Testis (tissue), 2 donors: Measurements from ENCODE around the gene C1QTNF4.
"Not testable (repeated sequence)": the region's sequence is repeated elsewhere in the genome, so short reads cannot be mapped to it uniquely, and the experiment has no call there.

Experiments
- POLR2A ChIP-seq: fragments of 450-650 bp; IDR thresholded peaks from one replicate; pipeline ENCODE4 v1.6.1; 2017; ENCODE audit warnings: antibody characterized with exemption, mild to moderate bottlenecking, moderate library complexity
- TF ChIP-seq, protein P1 (sequence below), 3 experiments: fragments of 450-650 bp in 2 of 3; fragments of 200-600 bp in 1 of 3; sonication (generic) in 1 of 3; IDR thresholded peaks; one replicate each; pipeline ENCODE4 v1.5.1; 2016 to 2019; ENCODE audit warnings: antibody characterized with exemption in 3 of 3, mild to moderate bottlenecking in 2 of 3, moderate library complexity in 1 of 3

DNA sequence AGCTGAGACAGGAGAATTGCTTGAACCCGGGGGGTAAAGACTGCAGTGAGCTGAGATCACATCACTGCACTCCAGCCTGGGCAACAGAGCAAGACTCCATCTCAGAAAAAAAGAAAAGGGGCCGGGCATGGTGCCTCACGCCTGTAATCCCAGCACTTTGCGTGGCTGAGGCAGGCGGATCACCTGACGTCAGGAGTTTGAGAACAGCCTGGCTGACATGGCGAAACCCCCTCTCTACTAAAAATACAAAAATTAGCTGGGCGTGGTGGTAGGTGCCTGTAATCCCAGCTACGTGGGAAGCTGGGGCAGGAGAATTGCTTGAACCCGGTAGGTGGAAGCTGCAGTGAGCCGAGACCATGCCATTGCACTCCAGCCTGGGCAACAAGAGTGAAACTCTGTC, 42.1 kb upstream of the C1QTNF4 start:
- TF ChIP-seq, protein P1, sequence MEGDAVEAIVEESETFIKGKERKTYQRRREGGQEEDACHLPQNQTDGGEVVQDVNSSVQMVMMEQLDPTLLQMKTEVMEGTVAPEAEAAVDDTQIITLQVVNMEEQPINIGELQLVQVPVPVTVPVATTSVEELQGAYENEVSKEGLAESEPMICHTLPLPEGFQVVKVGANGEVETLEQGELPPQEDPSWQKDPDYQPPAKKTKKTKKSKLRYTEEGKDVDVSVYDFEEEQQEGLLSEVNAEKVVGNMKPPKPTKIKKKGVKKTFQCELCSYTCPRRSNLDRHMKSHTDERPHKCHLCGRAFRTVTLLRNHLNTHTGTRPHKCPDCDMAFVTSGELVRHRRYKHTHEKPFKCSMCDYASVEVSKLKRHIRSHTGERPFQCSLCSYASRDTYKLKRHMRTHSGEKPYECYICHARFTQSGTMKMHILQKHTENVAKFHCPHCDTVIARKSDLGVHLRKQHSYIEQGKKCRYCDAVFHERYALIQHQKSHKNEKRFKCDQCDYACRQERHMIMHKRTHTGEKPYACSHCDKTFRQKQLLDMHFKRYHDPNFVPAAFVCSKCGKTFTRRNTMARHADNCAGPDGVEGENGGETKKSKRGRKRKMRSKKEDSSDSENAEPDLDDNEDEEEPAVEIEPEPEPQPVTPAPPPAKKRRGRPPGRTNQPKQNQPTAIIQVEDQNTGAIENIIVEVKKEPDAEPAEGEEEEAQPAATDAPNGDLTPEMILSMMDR (IDR thresholded peaks at IDR 0.05), result not testable (repeated sequence)
- TF ChIP-seq POLR2A, result not testable (repeated sequence)
